Smooth muscle cell (in vitro differentiated cells): ENCODE results near the gene GAS2. TPM values are rescaled to one million over a fixed set of nuclear protein-coding genes. Genes with fewer than 3 reads are reported as not detected.

Source experiments
- DNase-seq: peaks from one replicate; lab custom pipeline; 2025; ENCODE audit not compliant: unreplicated experiment; lab: John Stamatoyannopoulos, UW
- H2AFZ ChIP-seq: fragments of 200-600 bp; sonication (generic); 2 replicates; pipeline ENCODE4 v1.6.0; 2016; ENCODE audit warnings: antibody characterized with exemption, low read depth, mild to moderate bottlenecking
- H3F3A ChIP-seq: fragments of 200-600 bp; sonication (generic); 2 replicates; pipeline ENCODE4 v1.6.0; 2017; ENCODE audit warnings: antibody characterized with exemption, low read depth
- H3K27ac ChIP-seq: fragments of 200-600 bp; sonication (generic); 2 replicates; pipeline ENCODE4 v1.5.1; 2016; ENCODE audit warnings: low read depth, mild to moderate bottlenecking
- H3K27me3 ChIP-seq: fragments of 200-600 bp; sonication (generic); 2 replicates; pipeline ENCODE4 v1.6.1; 2016; ENCODE audit warnings: low read depth, mild to moderate bottlenecking
- H3K36me3 ChIP-seq: fragments of 200-600 bp; sonication (generic); 2 replicates; pipeline ENCODE4 v1.5.1; 2016; ENCODE audit warnings: low read depth
- H3K4me1 ChIP-seq: fragments of 200-600 bp; sonication (generic); 2 replicates; pipeline ENCODE4 v1.5.1; 2016; ENCODE audit warnings: low read depth
- H3K4me2 ChIP-seq: fragments of 200-600 bp; sonication (generic); 2 replicates; pipeline ENCODE4 v1.6.0; 2016; ENCODE audit warnings: mild to moderate bottlenecking
- H3K4me3 ChIP-seq: fragments of 200-600 bp; sonication (generic); 2 replicates; pipeline ENCODE4 v1.5.1; 2016; ENCODE audit warnings: mild to moderate bottlenecking
- H3K79me2 ChIP-seq: fragments of 200-600 bp; sonication (generic); 2 replicates; pipeline ENCODE4 v1.6.0; 2016; ENCODE audit warnings: low read depth, mild to moderate bottlenecking
- H3K9ac ChIP-seq: fragments of 200-600 bp; sonication (generic); 2 replicates; pipeline ENCODE4 v1.6.0; 2016; ENCODE audit warnings: low read depth
- H3K9me3 ChIP-seq: fragments of 200-600 bp; sonication (generic); replicated peaks from 2 replicates; pipeline ENCODE4 v1.5.1; 2016; ENCODE audit warnings: low read depth
- H4K20me1 ChIP-seq: fragments of 200-600 bp; sonication (generic); 2 replicates; pipeline ENCODE4 v1.6.0; 2016; ENCODE audit warnings: low read depth
- WGBS: methylation state at CpG from one replicate; pipeline ENCODE4 v1.1.7; 2016; ENCODE audit warnings: low lambda C conversion rate; 5-methylcytosine and 5-hydroxymethylcytosine counted together
- polyA plus RNA-seq: library from polyadenylated mRNA; unstranded; fragments of >200 nt; fragmentation: Nextera tagmentation; extraction: Ambion mirVana; gene quantifications from 2 replicates; pipeline ENCODE4 v1.2.1, GENCODE V29; 2016
- total RNA-seq: library from RNA; depleted of rRNA; stranded (reverse); fragments of >200 nt; gene quantifications from 2 replicates; pipeline ENCODE4 v1.2.3, GENCODE V29; 2014
- TF ChIP-seq, protein P1 (sequence below): fragments of 200-600 bp; sonication (generic); IDR thresholded peaks from 2 replicates; pipeline ENCODE4 v1.5.1; 2017; ENCODE audit warnings: borderline replicate concordance, mild to moderate bottlenecking, antibody characterized with exemption; ENCODE audit not compliant: insufficient read depth, poor library complexity, severe bottlenecking

The GAS2 gene
- total and polyA plus RNA-seq, 2 experiments from 2014 or later: 0.31 to 1.3 TPM

DNA sequence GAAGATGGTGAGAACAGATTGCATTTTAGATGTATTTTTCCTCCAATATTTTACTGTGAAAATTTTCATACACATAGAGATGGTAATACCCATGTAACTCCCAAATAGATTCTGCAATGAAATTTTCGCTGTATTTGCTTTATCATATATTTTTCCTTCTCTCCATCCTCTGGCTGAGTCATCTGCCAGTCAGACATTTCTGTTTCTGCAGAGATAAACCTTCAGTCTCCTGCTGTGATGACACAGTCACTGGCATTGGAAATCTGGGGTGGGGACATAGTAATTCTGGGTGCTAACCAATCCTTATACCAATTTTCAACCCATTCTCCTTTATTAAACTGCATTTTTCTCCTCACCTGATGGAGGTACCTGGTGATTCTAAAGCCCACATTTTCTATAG, 129.5 kb downstream of the GAS2 start:
- Histone ChIP-seq H3K4me3 (no peak overlapping the region), H3F3A (no peaks in the 10 kb centered on the region), H3K79me2 (no peaks in the 10 kb centered on the region), H3K9ac (no peak overlapping the region), H3K27me3 (no peaks in the 10 kb centered on the region), H2AFZ (no peak overlapping the region), H4K20me1 (no peaks in the 10 kb centered on the region), H3K9me3 (no peaks in the 10 kb centered on the region), H3K4me2 (no peak overlapping the region), H3K27ac (no peak overlapping the region), H3K36me3 (no peaks in the 10 kb centered on the region), H3K4me1 (no peaks in the 10 kb centered on the region)
- 33% methylated on average over 1 of the region's 1 CpG for WGBS
- TF ChIP-seq, protein P1, sequence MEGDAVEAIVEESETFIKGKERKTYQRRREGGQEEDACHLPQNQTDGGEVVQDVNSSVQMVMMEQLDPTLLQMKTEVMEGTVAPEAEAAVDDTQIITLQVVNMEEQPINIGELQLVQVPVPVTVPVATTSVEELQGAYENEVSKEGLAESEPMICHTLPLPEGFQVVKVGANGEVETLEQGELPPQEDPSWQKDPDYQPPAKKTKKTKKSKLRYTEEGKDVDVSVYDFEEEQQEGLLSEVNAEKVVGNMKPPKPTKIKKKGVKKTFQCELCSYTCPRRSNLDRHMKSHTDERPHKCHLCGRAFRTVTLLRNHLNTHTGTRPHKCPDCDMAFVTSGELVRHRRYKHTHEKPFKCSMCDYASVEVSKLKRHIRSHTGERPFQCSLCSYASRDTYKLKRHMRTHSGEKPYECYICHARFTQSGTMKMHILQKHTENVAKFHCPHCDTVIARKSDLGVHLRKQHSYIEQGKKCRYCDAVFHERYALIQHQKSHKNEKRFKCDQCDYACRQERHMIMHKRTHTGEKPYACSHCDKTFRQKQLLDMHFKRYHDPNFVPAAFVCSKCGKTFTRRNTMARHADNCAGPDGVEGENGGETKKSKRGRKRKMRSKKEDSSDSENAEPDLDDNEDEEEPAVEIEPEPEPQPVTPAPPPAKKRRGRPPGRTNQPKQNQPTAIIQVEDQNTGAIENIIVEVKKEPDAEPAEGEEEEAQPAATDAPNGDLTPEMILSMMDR: no peak
- no peak for DNase-seq

DNA sequence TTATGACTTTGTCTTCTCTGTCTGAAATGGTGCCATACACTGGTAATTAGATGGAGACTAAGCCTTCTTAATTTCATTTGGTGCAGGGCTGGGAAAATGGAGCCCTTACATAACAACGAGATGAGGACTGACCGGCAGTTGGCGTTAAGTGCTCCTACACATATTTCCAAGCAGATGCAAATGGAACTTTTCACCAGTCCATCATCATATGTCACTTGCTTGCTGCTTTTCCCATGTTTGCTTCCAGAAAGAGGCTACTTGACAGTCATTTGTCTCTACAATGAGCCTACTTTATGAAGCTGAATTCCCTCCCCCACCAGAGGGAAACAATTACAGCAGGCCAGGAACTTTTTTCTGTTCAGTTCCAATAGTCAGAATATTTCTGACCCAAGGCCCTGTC, 130.6 kb downstream of the GAS2 start:
- 96% methylated on average over 3 of the region's 3 CpGs for WGBS
- no peak overlapping the region for H3K4me3 ChIP-seq
- TF ChIP-seq, protein P1: no peak
- H3F3A ChIP-seq: no peaks in the 10 kb centered on the region
- no peaks in the 10 kb centered on the region for H3K9me3 ChIP-seq
- no peaks in the 10 kb centered on the region for H4K20me1 ChIP-seq
- no peak overlapping the region for H3K27ac ChIP-seq
- H3K79me2 ChIP-seq: no peaks in the 10 kb centered on the region
- no peaks in the 10 kb centered on the region for H3K27me3 ChIP-seq
- no peaks in the 10 kb centered on the region for H3K36me3 ChIP-seq
- no peak overlapping the region for H2AFZ ChIP-seq
- no peak overlapping the region for H3K4me2 ChIP-seq
- H3K9ac ChIP-seq: no peak overlapping the region
- H3K4me1 ChIP-seq: no peaks in the 10 kb centered on the region
- no peak for DNase-seq

DNA sequence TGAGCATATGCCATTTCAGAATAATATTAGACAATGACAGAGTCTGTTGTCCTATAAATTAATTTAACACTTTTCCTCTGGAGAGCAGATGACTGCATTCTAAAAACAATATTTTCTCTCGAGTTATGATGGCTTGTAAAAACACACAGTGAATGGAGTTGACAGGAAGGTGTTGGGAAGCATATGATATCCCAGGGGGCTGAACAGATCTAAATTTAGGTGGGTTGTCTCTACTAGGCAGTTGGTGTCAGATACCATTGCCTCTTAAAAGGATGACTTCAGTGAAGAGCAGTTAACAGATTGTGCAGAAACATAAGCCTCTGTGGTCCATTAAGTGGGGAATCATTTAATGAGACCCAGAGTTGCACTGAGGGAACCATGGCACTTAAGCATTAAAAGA, 132.5 kb downstream of the GAS2 start:
- WGBS: 81% methylated on average over 1 of the region's 1 CpG
- Histone ChIP-seq H3K4me2 (no peak overlapping the region), H3F3A (no peaks in the 10 kb centered on the region), H2AFZ (no peak overlapping the region), H4K20me1 (no peaks in the 10 kb centered on the region), H3K36me3 (no peaks in the 10 kb centered on the region), H3K79me2 (no peaks in the 10 kb centered on the region), H3K9ac (no peak overlapping the region), H3K9me3 (no peaks in the 10 kb centered on the region), H3K27me3 (no peaks in the 10 kb centered on the region), H3K4me1 (no peaks in the 10 kb centered on the region), H3K27ac (no peak overlapping the region), H3K4me3 (no peak overlapping the region)
- no peak for DNase-seq
- TF ChIP-seq, protein P1: no peak

DNA sequence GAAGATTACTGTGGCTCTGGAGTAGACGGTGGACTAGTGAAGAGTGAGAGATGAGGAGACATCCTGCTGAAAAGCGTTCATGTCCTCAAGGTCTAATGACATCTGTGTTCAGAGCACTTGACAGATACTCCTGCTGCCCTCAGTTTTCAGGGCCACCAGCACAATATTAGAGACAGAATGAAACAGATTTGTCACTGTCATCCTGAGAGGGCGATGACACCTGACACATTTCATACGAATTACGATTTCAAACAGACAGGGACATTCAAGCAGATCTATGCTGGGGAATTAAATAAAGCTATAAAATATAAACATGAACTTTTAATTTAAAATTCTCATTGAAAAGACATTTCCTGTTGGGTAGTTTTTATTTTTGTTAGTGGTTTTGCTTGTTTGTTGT, 134.1 kb downstream of the GAS2 start:
- Histone ChIP-seq H3K79me2 (no peaks in the 10 kb centered on the region), H3F3A (no peaks in the 10 kb centered on the region)
- 68% methylated on average over 5 of the region's 5 CpGs for WGBS

More for the DNA sequence above, 134.1 kb downstream of the GAS2 start:
- no peak overlapping the region for H3K27ac ChIP-seq
- no peak overlapping the region for H3K4me3 ChIP-seq
- H3K27me3 ChIP-seq: no peaks in the 10 kb centered on the region
- H3K9me3 ChIP-seq: no peaks in the 10 kb centered on the region
- DNase-seq: no peak
- H3K36me3 ChIP-seq: no peaks in the 10 kb centered on the region
- H4K20me1 ChIP-seq: no peaks in the 10 kb centered on the region
- TF ChIP-seq, protein P1: no peak
- no peak overlapping the region for H3K9ac ChIP-seq
- no peak overlapping the region for H2AFZ ChIP-seq
- H3K4me1 ChIP-seq: no peaks in the 10 kb centered on the region
- no peak overlapping the region for H3K4me2 ChIP-seq
